Thyroid gland (tissue), 4 donors: Measurements from ENCODE around the gene ITGA8.

ENCODE experiments used
- POLR2A ChIP-seq, 2 donors: fragments of 450-650 bp; IDR thresholded peaks; one replicate each; pipeline ENCODE4 v1.6.1; 2017; ENCODE audit warnings: antibody characterized with exemption in 2 of 2, mild to moderate bottlenecking in 2 of 2, moderate library complexity in 1 of 2
- TF ChIP-seq, protein P1 (sequence below), 6 experiments: fragments of 200-600 bp in 3 of 6; fragments of 450-650 bp in 3 of 6; sonication (generic) in 3 of 6; IDR thresholded peaks; one replicate each; pipeline ENCODE4 v1.5.1; 2016 to 2019; ENCODE audit warnings: antibody characterized with exemption in 6 of 6, mild to moderate bottlenecking in 2 of 6, inconsistent platforms in 1 of 6, moderate library complexity in 1 of 6

DNA sequence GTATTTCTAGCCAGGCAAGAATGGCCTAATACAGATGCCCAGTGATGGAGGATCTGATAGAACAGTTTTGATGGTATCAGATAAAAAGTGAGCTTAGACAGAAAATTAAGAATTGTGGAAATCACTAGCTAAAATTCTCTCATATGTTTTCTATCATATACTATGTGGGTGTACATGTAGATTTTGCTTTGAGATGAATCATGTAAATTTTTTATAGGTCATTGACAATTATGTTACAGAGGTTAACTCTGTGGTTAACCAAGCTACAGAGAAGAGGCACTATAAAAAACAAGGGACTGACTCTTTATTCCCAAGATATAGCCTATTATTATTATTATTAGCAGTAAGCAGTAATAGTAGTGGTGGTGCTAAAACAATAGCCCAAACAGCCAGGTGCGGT is 156.5 kb downstream of the ITGA8 start:
- no peak for TF ChIP-seq POLR2A (IDR thresholded peaks at IDR 0.05)
- TF ChIP-seq, protein P1, sequence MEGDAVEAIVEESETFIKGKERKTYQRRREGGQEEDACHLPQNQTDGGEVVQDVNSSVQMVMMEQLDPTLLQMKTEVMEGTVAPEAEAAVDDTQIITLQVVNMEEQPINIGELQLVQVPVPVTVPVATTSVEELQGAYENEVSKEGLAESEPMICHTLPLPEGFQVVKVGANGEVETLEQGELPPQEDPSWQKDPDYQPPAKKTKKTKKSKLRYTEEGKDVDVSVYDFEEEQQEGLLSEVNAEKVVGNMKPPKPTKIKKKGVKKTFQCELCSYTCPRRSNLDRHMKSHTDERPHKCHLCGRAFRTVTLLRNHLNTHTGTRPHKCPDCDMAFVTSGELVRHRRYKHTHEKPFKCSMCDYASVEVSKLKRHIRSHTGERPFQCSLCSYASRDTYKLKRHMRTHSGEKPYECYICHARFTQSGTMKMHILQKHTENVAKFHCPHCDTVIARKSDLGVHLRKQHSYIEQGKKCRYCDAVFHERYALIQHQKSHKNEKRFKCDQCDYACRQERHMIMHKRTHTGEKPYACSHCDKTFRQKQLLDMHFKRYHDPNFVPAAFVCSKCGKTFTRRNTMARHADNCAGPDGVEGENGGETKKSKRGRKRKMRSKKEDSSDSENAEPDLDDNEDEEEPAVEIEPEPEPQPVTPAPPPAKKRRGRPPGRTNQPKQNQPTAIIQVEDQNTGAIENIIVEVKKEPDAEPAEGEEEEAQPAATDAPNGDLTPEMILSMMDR (IDR thresholded peaks at IDR 0.05): no peak
